H9 (cell line): ENCODE measurements around the gene ITGA1. TPM values are rescaled to one million over a fixed set of nuclear protein-coding genes. Genes with fewer than 3 reads are reported as not detected.

ENCODE experiments used
- DNase-seq: peaks from one replicate; pipeline ENCODE4 v3.0.0-alpha.2; 2017
- H2AFZ ChIP-seq: one replicate; pipeline ENCODE4 v1.6.1; 2013; ENCODE audit warnings: mild to moderate bottlenecking, low read length, control low read depth, moderate library complexity
- H2AK5ac ChIP-seq: 2 replicates; pipeline ENCODE4 v1.6.1; 2013; ENCODE audit warnings: low read length, control low read depth, mixed read lengths; ENCODE audit not compliant: insufficient read length
- H2BK120ac ChIP-seq: one replicate; pipeline ENCODE4 v1.6.1; 2013; ENCODE audit warnings: low read depth, mild to moderate bottlenecking, low read length, control low read depth, inconsistent platforms; ENCODE audit not compliant: poor library complexity, severe bottlenecking
- H2BK12ac ChIP-seq: 2 replicates; pipeline ENCODE4 v1.6.1; 2013; ENCODE audit warnings: low read length, control low read depth, mixed read lengths, low read depth; ENCODE audit not compliant: insufficient read length
- H2BK15ac ChIP-seq: 2 replicates; pipeline ENCODE4 v1.6.1; 2013; ENCODE audit warnings: low read depth, low read length, control low read depth
- H2BK20ac ChIP-seq: one replicate; pipeline ENCODE4 v1.6.1; 2013; ENCODE audit warnings: low read depth, mild to moderate bottlenecking, low read length, control low read depth, inconsistent platforms; ENCODE audit not compliant: poor library complexity, severe bottlenecking
- H2BK5ac ChIP-seq: 2 replicates; pipeline ENCODE4 v1.6.1; 2013; ENCODE audit warnings: low read length, control low read depth, mixed read lengths; ENCODE audit not compliant: insufficient read length
- H3K14ac ChIP-seq: 2 replicates; pipeline ENCODE4 v1.6.1; 2013; ENCODE audit warnings: low read length, control low read depth; ENCODE audit not compliant: insufficient read depth
- H3K18ac ChIP-seq: 2 replicates; pipeline ENCODE4 v1.6.1; 2013; ENCODE audit warnings: low read depth, mild to moderate bottlenecking, mixed read lengths, low read length, control low read depth; ENCODE audit not compliant: insufficient read length
- H3K23ac ChIP-seq: 2 replicates; pipeline ENCODE4 v1.6.1; 2013; ENCODE audit warnings: low read length, control low read depth, mixed read lengths, low read depth; ENCODE audit not compliant: insufficient read length
- H3K23me2 ChIP-seq: 2 replicates; pipeline ENCODE4 v1.6.1; 2013; ENCODE audit warnings: low read depth, mild to moderate bottlenecking, mixed read lengths, low read length, control low read depth; ENCODE audit not compliant: insufficient read length, poor library complexity, severe bottlenecking
- H3K27ac ChIP-seq: 2 replicates; pipeline ENCODE4 v1.5.1; 2013; ENCODE audit warnings: low read length, control low read depth, mixed read lengths, low read depth; ENCODE audit not compliant: insufficient read length
- H3K27me3 ChIP-seq: 2 replicates; pipeline ENCODE4 v1.6.1; 2013; ENCODE audit warnings: low read length, control low read depth, inconsistent platforms; ENCODE audit not compliant: insufficient read depth
- H3K4ac ChIP-seq: 2 replicates; pipeline ENCODE4 v1.6.1; 2013; ENCODE audit warnings: low read depth, mild to moderate bottlenecking, control low read depth, inconsistent platforms, low read length, moderate library complexity
- H3K4me1 ChIP-seq: 2 replicates; pipeline ENCODE4 v1.6.1; 2013; ENCODE audit warnings: low read length, control low read depth, inconsistent platforms; ENCODE audit not compliant: insufficient read depth
- H3K4me2 ChIP-seq: 2 replicates; pipeline ENCODE4 v1.6.1; 2013; ENCODE audit warnings: low read length, control low read depth, mixed read lengths; ENCODE audit not compliant: insufficient read length, insufficient read depth
- H3K56ac ChIP-seq: 2 replicates; pipeline ENCODE4 v1.6.1; 2013; ENCODE audit warnings: low read depth, mild to moderate bottlenecking, mixed read lengths, low read length, control low read depth; ENCODE audit not compliant: insufficient read length
- H3K79me1 ChIP-seq: 2 replicates; pipeline ENCODE4 v1.6.1; 2013; ENCODE audit warnings: low read depth, mild to moderate bottlenecking, moderate library complexity, low read length, control low read depth, inconsistent platforms; ENCODE audit not compliant: insufficient read depth, poor library complexity, severe bottlenecking
- H3K79me2 ChIP-seq: 2 replicates; pipeline ENCODE4 v1.6.1; 2013; ENCODE audit warnings: low read length, control low read depth, inconsistent platforms; ENCODE audit not compliant: insufficient read depth
- H3K9ac ChIP-seq: 2 replicates; pipeline ENCODE4 v1.6.1; 2013; ENCODE audit warnings: low read length, control low read depth, mixed read lengths; ENCODE audit not compliant: insufficient read length; ENCODE audit errors: extremely low read depth
- H3K9me3 ChIP-seq: one replicate; pipeline ENCODE4 v1.6.1; 2013; ENCODE audit warnings: low read depth, low read length, inconsistent platforms; ENCODE audit not compliant: control insufficient read depth
- H3T11ph ChIP-seq: one replicate; pipeline ENCODE4 v1.6.1; 2013; ENCODE audit warnings: mild to moderate bottlenecking, low read length, control low read depth, inconsistent platforms
- H4K20me1 ChIP-seq: one replicate; pipeline ENCODE4 v1.6.1; 2013; ENCODE audit not compliant: control insufficient read depth, insufficient read length, insufficient read depth
- H4K5ac ChIP-seq: 2 replicates; pipeline ENCODE4 v1.6.1; 2013; ENCODE audit warnings: low read depth, mild to moderate bottlenecking, mixed read lengths, low read length, control low read depth; ENCODE audit not compliant: insufficient read length
- H4K8ac ChIP-seq: replicated peaks from 2 replicates; pipeline ENCODE4 v1.6.1; 2013; ENCODE audit warnings: low read length, control low read depth, mixed read lengths, low read depth; ENCODE audit not compliant: insufficient read length
- H4K91ac ChIP-seq: 2 replicates; pipeline ENCODE4 v1.6.1; 2013; ENCODE audit warnings: low read depth, mild to moderate bottlenecking, moderate library complexity, mixed read lengths, low read length, control low read depth; ENCODE audit not compliant: insufficient read length
- H3K27ac Mint-ChIP-seq, 3 experiments: 2 replicates in 2 of 3; 3 replicates in 1 of 3; pipeline ENCODE4 v1.8.0; 2020 to 2021; ENCODE audit warnings: mixed read lengths in 3 of 3, mild to moderate bottlenecking in 1 of 3, moderate library complexity in 1 of 3
- H3K27me3 Mint-ChIP-seq: 2 replicates; pipeline ENCODE4 v1.8.0; 2021; ENCODE audit warnings: low read depth, mild to moderate bottlenecking, moderate library complexity, mixed read lengths
- H3K36me3 Mint-ChIP-seq, 3 experiments: 2 replicates in 2 of 3; 3 replicates in 1 of 3; pipeline ENCODE4 v1.8.0; 2020 to 2021; ENCODE audit warnings: low read depth in 3 of 3, mixed read lengths in 3 of 3; ENCODE audit not compliant: insufficient read depth in 1 of 3
- H3K4me1 Mint-ChIP-seq, 2 experiments: 2 replicates each; pipeline ENCODE4 v1.8.0; 2020; ENCODE audit warnings: mixed read lengths in 2 of 2
- H3K4me3 Mint-ChIP-seq, 2 experiments: 2 replicates in 1 of 2; 3 replicates in 1 of 2; pipeline ENCODE4 v1.8.0; 2020 to 2021; ENCODE audit warnings: mild to moderate bottlenecking in 2 of 2, mixed read lengths in 2 of 2, moderate library complexity in 1 of 2
- H3K9me3 Mint-ChIP-seq, 2 experiments: 2 replicates in 1 of 2; 3 replicates in 1 of 2; pipeline ENCODE4 v1.8.0; 2020; ENCODE audit warnings: mild to moderate bottlenecking in 2 of 2, mixed read lengths in 2 of 2, moderate library complexity in 1 of 2
- WGBS: extraction: QIAGEN DNeasy Blood & Tissue Kit; methylation state at CpG from one replicate; pipeline ENCODE4 v1.1.7; 2013; ENCODE audit warnings: missing lambda C conversion rate, low lambda C conversion rate, mixed read lengths; ENCODE audit not compliant: insufficient read length; ENCODE audit errors: extremely low coverage; 5-methylcytosine and 5-hydroxymethylcytosine counted together
- total RNA-seq: library from RNA; stranded (reverse); gene quantifications from 2 replicates; pipeline ENCODE4 v1.2.1, GENCODE V29; 2021
- TF ChIP-seq, protein P1 (sequence below): fragments of 200-600 bp; sonication (generic); conservative IDR thresholded peaks from 3 replicates; pipeline ENCODE4 v1.8.0; 2021; ENCODE audit warnings: antibody characterized with exemption, mild to moderate bottlenecking

ITGA1 gene
- total RNA-seq, 1 experiment from 2014 or later = 3.9 TPM

DNA sequence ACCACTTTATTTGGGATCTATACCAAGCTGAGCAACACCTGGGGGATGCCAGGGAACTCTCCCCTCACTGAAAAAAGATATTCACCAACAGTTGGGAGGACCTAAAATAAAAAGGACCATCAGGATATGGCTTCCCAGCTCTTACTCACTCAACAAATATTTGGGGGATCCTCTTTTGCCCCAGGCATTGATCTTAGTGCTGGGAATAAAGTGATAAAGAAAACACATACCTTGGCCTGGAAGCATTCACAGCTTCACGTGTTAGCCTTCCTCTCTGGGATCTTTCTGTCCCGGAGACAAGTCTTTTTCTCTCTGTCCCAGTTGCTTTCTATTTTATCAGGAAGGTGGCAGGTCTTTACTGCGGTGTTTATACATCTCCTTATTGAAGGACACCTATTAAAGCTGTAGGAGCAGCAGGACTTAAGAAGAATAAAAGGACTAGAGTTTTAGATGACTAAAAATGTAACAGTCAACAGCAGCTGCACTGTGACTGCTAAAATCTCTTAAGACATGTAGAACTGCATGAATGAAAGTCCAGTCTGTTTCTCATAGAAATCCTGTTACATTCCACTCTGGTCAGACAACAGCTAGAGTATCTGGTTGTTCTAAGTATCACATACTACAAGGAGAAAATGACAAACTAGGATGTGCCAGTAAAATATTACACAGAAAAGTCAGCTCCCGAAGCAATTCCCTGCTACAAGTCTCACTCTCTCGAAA lies 111.4 kb downstream of the ITGA1 start:
- Histone ChIP-seq H3T11ph (no peak overlapping the region), H4K8ac (no peak overlapping the region), H3K9me3 (no peaks in the 10 kb centered on the region), H3K27ac (no peak overlapping the region), H3K18ac (no peak overlapping the region), H2BK20ac (no peak overlapping the region), H2BK120ac (no peak overlapping the region), H4K91ac (no peak overlapping the region), H2BK12ac (no peak overlapping the region), H3K4ac (no peak overlapping the region), H3K79me2 (no peaks in the 10 kb centered on the region), H3K4me1 (no peaks in the 10 kb centered on the region), H3K23me2 (no peaks in the 10 kb centered on the region), H3K23ac (no peak overlapping the region), H3K27me3 (no peaks in the 10 kb centered on the region), H3K9ac (no peak overlapping the region), H2AK5ac (no peak overlapping the region), H3K14ac (no peak overlapping the region), H3K4me2 (no peak overlapping the region), H4K20me1 (no peaks in the 10 kb centered on the region), H2BK5ac (no peak overlapping the region), H3K56ac (no peak overlapping the region), H3K79me1 (no peaks in the 10 kb centered on the region), H2BK15ac (no peak overlapping the region), H4K5ac (no peak overlapping the region), H2AFZ (no peak overlapping the region)
- Mint-ChIP-seq H3K27me3 (no peaks in the 10 kb centered on the region), H3K36me3 (no peaks in the 10 kb centered on the region), H3K27ac (no peak overlapping the region), H3K4me3 (no peak overlapping the region), H3K4me1 (peaks cover 0 to 3% of the 10 kb centered on the region in 2 experiments; a peak in 1 of 4 replicates), H3K9me3 (no peaks in the 10 kb centered on the region; a peak in 1 of 5 replicates)
- no CpG with 5 or more reads among the region's 5 CpGs for WGBS
- TF ChIP-seq, protein P1, sequence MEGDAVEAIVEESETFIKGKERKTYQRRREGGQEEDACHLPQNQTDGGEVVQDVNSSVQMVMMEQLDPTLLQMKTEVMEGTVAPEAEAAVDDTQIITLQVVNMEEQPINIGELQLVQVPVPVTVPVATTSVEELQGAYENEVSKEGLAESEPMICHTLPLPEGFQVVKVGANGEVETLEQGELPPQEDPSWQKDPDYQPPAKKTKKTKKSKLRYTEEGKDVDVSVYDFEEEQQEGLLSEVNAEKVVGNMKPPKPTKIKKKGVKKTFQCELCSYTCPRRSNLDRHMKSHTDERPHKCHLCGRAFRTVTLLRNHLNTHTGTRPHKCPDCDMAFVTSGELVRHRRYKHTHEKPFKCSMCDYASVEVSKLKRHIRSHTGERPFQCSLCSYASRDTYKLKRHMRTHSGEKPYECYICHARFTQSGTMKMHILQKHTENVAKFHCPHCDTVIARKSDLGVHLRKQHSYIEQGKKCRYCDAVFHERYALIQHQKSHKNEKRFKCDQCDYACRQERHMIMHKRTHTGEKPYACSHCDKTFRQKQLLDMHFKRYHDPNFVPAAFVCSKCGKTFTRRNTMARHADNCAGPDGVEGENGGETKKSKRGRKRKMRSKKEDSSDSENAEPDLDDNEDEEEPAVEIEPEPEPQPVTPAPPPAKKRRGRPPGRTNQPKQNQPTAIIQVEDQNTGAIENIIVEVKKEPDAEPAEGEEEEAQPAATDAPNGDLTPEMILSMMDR = no peak
- DNase-seq = no peak
